Endometrial microvascular endothelial cells (primary cell): ENCODE data around the gene GPR176. TPM values are rescaled to one million over a fixed set of nuclear protein-coding genes. Genes with fewer than 3 reads are reported as not detected.

Source experiments
- in situ Hi-C: cut with HindIII; loops from 2 replicates; pipeline ENCODE4 v1.10.0; 2017; ENCODE audit warnings: low sequenced_read_pairs, low pct_unique_long_range_greater_than_20kb; ENCODE audit errors: inconsistent ontology term
- total RNA-seq: library from RNA; depleted of rRNA; stranded (reverse); fragments of >200 nt; gene quantifications from one replicate; pipeline ENCODE4 v1.2.3, GENCODE V29; 2015; ENCODE audit errors: inconsistent ontology term

The GPR176 gene
- total RNA-seq, 1 donor from 2014 or later = 26.5 TPM

DNA sequence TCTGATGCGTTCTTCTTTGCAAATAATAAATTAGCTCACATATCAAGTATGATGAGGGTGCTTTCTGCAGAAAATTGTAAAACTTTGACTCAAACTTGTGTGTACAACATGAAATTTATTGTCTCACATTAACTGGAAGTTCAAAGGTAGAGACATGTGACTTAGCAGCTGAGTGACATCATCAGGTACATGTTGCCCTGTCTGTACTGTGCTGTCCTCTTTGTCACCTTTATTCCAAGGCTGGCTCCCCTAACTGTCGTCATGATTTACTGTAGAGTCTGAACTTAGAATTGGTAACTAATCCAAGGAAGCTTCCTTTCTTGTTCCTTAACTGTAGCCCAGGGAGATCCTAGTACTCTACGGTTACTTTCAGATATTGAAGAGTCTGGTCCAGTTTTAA is 125.1 kb downstream of the GPR176 start:
- in situ Hi-C loops = no loop called here

- in situ Hi-C loops = no loop called here
These were observed 126.1 kb downstream of the GPR176 start for GRCh38 chr15:39793923-39794322.

DNA sequence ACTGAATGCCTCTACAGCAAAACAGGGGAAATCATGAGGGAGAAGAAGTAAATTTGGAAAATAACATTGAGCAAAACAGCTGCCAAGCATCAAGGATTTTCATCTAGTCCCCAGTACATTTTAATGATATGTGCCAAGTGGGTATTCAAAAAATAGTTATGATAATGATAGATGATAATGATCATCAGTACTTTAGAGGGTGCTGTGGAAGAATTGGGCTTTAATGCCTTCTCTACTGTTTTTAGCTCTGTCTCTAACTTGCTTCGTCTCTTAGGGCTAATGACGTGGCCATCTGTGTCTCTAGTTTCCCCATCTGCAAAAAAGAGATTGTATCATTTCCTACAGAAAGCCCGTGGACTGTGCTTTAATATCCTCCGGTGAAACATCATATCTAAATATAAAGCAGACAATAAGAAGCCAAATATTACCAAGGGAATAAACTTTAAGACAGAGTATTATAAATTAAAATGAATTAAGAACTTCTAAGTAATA is 127.2 kb downstream of the GPR176 start:
- in situ Hi-C loops = no loop called here

- in situ Hi-C loops = no loop called here
These were observed 127.8 kb downstream of the GPR176 start for GRCh38 chr15:39792025-39792843.

- in situ Hi-C loops = no loop called here
These were observed 130.3 kb downstream of the GPR176 start for GRCh38 chr15:39789736-39790135.

GRCh38 chr15:39788800-39789565 is 131.1 kb downstream of the GPR176 start:
- in situ Hi-C loops = no loop called here

- in situ Hi-C loops = no loop called here
These were observed 132.0 kb downstream of the GPR176 start for GRCh38 chr15:39788108-39788507.

GRCh38 chr15:39787479-39787878 is 132.6 kb downstream of the GPR176 start:
- in situ Hi-C loops = no loop called here

DNA sequence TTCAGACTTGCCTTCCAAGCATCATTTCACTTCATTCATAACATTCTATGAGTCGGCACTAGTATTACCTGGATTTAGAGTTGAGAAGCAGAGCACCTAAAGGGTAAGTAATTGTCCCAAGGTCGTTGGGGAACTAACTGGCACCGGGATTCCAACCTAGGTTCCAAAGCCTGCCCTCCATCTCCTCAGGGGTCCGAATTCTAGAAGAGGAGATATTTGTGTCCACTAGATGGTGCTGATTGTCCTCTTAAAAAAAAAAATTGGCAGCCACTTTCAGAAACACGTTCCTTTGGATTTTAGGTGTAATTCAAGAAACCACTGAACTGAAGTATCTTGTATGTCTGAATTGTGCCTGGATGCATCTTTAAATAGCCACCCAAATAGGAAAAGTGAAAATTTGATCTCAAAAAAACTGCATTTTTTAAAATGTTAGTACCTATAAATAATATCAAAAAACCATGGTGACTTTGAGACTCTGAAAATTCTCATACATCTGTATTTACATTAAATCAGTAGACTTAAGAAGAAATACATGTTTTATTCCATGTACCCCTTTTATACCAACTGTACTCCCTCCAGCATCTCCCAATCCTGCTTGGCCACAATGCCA is 133.5 kb downstream of the GPR176 start:
- in situ Hi-C loops = no loop called here

- in situ Hi-C loops = no loop called here
These were observed 134.2 kb downstream of the GPR176 start for GRCh38 chr15:39785841-39786240.

GRCh38 chr15:39785139-39785538 is 134.9 kb downstream of the GPR176 start:
- in situ Hi-C loops = no loop called here

DNA sequence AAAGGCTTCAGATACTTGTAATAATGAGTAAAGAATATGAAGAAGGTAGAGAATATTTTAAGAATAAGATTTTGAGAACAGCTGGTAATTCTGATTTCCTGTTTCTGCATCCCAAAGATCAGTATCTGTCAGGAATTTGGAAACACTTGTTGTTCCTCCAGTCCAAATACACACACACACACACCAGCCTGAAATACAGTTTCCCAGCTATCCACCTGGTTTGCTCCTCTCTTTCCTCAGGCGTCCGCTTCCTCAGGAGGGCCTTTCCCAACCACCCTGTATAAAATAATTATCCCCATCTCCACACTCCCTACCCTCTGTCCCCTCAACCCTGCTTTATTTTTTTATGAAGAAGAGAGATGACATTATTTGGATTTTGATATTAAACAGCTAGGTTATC is 135.4 kb downstream of the GPR176 start:
- in situ Hi-C loops = no loop called here

DNA sequence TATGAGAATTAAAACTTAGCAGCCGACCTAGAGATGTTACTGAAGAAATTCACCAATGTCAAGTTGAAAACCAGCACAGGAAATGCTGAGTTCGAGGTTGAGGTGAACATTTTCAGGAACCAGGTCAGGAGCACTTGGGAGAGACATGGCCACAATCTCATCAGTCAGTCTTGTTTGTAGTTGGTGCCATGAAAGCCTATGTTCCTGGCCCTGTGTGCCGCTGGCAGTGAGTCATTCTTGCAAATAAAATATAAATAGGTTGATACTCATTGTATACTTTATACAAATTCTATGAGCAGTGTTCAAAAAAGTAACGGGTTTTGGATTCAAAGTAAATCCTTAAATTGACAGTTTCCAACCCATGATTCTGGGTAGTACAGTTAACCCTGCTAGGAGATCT is 135.9 kb downstream of the GPR176 start:
- in situ Hi-C loops = no loop called here

DNA sequence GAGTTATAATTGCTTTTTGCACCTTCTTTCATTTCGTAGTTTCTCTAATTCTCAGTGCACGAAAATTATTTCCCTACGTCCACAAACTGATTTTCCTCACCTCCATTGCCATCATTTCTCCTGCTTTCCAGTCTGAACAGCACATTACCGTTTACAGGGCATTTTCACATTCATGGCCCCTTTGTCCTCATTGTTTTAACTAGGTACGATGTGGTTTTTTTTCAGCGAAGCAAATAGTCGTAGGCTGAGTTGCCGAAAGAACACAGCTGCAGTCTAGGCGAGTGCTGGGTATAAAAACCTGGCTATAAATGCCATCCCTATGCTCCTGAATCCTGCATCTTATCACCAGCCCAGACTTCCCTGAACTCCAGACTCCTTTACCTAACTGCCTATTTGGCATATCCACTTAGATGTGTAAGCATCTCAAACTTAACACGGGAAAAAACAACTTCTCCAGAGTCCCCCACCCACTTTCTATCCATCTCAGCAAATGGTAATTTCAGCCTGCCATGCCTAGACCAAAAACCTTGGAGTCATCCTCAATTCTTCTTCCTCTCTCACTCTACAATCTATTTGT is 136.7 kb downstream of the GPR176 start:
- in situ Hi-C loops = no loop called here

DNA sequence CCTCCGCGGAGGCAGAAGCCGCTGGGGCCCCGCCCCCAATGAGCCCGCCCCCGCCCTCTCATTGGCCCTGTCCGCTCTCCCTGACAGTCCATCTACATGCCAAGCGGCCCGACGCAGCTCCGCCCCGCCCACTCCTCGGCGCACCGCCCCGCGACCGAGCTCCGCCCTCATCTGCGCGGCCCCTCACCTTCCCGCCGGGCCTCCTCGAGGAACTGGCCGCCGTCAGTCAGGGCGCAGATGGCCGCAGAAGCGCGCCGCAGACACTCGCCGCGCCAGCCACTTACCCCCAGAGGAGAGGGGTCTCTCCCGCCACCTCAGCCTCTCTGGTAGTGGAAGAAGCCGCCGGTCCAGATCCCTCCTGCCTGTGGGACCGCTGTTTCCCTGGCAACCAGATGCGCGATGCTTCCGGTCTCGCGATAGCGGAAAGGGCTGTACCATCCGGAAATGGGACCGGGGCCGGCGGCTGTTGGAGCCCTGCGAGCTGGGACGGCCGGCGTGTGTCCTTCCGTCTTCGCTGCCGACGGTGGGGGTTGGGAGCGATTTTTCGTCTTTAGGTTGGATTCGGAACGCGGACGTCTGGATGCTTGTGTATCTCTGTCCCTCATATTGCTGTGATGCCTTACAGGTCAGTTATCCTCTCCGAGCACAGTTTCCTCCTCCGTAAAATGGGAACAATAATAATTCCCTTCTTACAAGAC is 137.5 kb downstream of the GPR176 start, which contains the start of gene FSIP1:
TSS of gene FSIP1 (minus strand) at position 401 of the 698 bp plus-strand sequence. CDS start 6,317 bp downstream, outside the sequence.
- in situ Hi-C loops = no loop called here

- in situ Hi-C loops = no loop called here
These were observed 138.1 kb downstream of the GPR176 start for GRCh38 chr15:39781967-39782302.

- in situ Hi-C loops = no loop called here
These were observed 138.7 kb downstream of the GPR176 start for GRCh38 chr15:39781147-39781966.

DNA sequence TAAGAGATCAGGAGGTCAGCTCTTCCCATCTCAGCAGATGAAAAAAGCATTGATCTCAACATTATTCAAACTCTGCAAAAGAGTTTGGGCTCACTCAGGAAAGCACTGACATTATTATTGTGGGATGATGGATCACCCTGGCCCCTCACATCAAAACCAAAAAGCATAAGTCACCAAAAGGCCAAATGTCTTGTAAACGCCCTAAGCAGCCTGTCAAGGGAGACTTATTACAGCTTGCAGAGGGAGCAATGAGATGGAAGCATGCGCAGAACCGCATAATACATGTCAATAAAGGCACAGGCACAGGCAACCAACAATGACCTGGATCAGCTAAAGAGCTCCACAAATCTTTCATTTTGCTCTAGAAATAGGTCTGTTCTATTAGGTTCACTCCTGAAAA is 142.0 kb downstream of the GPR176 start:
- in situ Hi-C loops = no loop called here
